Psoas muscle (tissue), 8 donors: ENCODE results near the gene DPH7. TPM values are rescaled to one million over a fixed set of nuclear protein-coding genes. Genes with fewer than 3 reads are reported as not detected.

Source experiments
- ATAC-seq, 4 donors: fragments of 200-7000 bp; cut with Tn5 transposase; one replicate each; pipeline ENCODE4 v1.9.1; 2020; ENCODE audit warnings: moderate library complexity in 3 of 4, mild to moderate bottlenecking in 2 of 4
- DNase-seq, 2 donors: peaks; one replicate each; pipeline ENCODE4 v3.0.0-alpha.2; 2020
- H3K27ac ChIP-seq: fragments of 200-600 bp; one replicate; pipeline ENCODE4 v1.8.0; 2022
- H3K27me3 ChIP-seq, 3 donors: fragments of 200-600 bp in 1 of 3; one replicate each; pipeline versions ENCODE4 v1.6.1 to v1.8.0; 2013 to 2022; ENCODE audit warnings: low read length in 2 of 3, mild to moderate bottlenecking in 2 of 3, moderate library complexity in 1 of 3; ENCODE audit not compliant: insufficient read depth in 3 of 3
- H3K36me3 ChIP-seq, 2 donors: fragments of 200-600 bp in 1 of 2; one replicate each; pipeline versions ENCODE4 v1.6.1 to v1.8.0; 2013 to 2022; ENCODE audit warnings: low read depth in 1 of 2, mild to moderate bottlenecking in 1 of 2, moderate library complexity in 1 of 2; ENCODE audit not compliant: insufficient read depth in 1 of 2
- H3K4me1 ChIP-seq: fragments of 200-600 bp; one replicate; pipeline ENCODE4 v1.8.0; 2022
- H3K4me3 ChIP-seq: fragments of 200-600 bp; one replicate; pipeline ENCODE4 v1.8.0; 2022; ENCODE audit warnings: mild to moderate bottlenecking
- H3K9me3 ChIP-seq: fragments of 200-600 bp; one replicate; pipeline ENCODE4 v1.8.0; 2022
- WGBS, 3 donors: extraction: QIAGEN DNeasy Blood & Tissue Kit; methylation state at CpG; one replicate each; pipeline versions ENCODE4 v1.1.6 to v1.1.7; 2013; 5-methylcytosine and 5-hydroxymethylcytosine counted together
- intact Hi-C, 2 donors: fragments of 100-400 bp; cut with DNase I; formaldehyde crosslinking; loops; one replicate each; pipeline versions ENCODE4 v1.11.0 to v1.14.2; 2022
- polyA plus RNA-seq, 3 donors: library from polyadenylated mRNA; stranded (reverse); fragments of 200-250 nt; gene quantifications; one replicate each; pipeline ENCODE4 v1.2.3, GENCODE V29; 2013
- total RNA-seq, 4 donors: library from RNA; stranded (reverse); fragmentation: NEBNext Ultra II Directional in 2 of 4; extraction: Animal tissue kit (Norgen Biotek cat#: 25700) in 2 of 4; gene quantifications; one replicate each; pipeline versions ENCODE4 v1.2.1 to v1.2.4, GENCODE V29; 2021 to 2023
- TF ChIP-seq, protein P1 (sequence below): fragments of 200-600 bp; IDR thresholded peaks from one replicate; pipeline ENCODE4 v1.8.0; 2022; ENCODE audit warnings: antibody characterized with exemption
- donor health status: healthy with polysubstance abuse.
- donor health status: DM: no; HTN: no; CAD: no; lungs with moderate emphysema.
- donor health status: Bipolar disorder and iron deficiency.
- donor health status: healthy.
- donor health status: DM: yes; HTN: yes; CAD: no.
- donor health status: DM: no; HTN: no; CAD: no.
- donor health status: DM: no; HTN: no; CAD: no.
- donor health status: DM: yes; HTN: yes; CAD: no.

The DPH7 gene
- total and polyA plus RNA-seq, 7 donors, result 9.1 to 17.8 (median 14.1) TPM

DNA sequence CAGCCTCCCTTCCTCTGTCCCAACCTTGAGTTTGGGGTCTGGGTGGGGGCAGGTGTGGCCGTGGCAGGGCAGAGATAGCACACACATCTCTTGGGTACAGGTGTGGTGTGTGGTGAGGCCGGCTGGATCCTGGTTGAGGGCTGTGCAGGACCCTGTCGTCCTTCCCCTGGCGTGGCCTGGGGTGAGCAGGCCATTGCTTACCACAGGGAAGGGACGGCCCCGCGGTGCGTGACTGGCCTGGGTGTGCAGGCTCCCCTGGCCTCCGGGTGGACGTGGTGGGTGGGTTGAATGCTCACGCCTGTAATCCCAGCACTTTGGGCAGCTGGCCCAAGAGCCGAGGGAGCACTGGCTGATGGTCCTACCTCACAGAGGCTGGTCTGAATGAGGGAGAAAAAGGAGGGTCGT, 28.0 kb upstream of the DPH7 start:
- 43 to 52% (median 45%) methylated on average over 13 of the region's 13 CpGs for WGBS, 3 donors
- ATAC-seq (no peak), DNase-seq (peak in 1 of 2 donors; percentile 66)
- Histone ChIP-seq H3K36me3 (no peaks in the 10 kb centered on the region), H3K4me1 (peaks cover 19% of the 10 kb centered on the region), H3K27ac (peak overlapping the region; percentile 9), H3K27me3 (no peaks in the 10 kb centered on the region), H3K4me3 (peak overlapping the region; percentile 78), H3K9me3 (no peaks in the 10 kb centered on the region)
- TF ChIP-seq, protein P1, sequence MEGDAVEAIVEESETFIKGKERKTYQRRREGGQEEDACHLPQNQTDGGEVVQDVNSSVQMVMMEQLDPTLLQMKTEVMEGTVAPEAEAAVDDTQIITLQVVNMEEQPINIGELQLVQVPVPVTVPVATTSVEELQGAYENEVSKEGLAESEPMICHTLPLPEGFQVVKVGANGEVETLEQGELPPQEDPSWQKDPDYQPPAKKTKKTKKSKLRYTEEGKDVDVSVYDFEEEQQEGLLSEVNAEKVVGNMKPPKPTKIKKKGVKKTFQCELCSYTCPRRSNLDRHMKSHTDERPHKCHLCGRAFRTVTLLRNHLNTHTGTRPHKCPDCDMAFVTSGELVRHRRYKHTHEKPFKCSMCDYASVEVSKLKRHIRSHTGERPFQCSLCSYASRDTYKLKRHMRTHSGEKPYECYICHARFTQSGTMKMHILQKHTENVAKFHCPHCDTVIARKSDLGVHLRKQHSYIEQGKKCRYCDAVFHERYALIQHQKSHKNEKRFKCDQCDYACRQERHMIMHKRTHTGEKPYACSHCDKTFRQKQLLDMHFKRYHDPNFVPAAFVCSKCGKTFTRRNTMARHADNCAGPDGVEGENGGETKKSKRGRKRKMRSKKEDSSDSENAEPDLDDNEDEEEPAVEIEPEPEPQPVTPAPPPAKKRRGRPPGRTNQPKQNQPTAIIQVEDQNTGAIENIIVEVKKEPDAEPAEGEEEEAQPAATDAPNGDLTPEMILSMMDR, result no peak
- intact Hi-C loops, result no loop called here

DNA sequence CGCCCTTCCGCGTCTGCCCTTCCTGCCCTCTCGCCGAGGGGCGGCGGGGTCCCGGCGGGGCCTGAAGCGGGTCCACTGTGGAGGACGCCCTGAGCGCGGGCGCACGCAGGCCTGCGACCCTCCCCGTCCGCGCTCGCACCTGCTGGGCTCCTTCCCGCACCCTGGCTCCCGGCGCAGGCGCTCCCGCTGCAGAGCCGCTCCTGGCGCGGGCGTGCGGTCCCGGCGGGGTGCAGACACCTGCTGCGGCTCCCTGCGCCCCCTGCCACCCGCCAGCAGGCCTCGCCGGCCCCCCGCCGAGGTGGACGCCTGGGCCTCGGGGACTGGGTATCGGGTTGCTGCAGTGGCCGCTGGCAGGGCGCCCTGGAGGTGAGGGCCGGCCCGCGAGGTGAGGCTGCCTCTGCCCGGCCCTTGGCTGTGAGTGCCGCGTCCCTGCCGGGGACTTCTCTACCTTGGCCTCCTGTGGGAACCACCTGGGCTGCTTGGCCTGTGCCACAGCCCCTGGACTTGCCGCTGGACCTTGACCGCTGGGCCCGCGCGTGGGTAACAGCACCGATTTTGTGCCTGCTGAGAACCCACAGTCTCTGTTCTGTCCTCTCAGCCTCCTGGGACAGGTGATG, 27.4 kb upstream of the DPH7 start:
- no peaks in the 10 kb centered on the region for H3K27me3 ChIP-seq
- H3K9me3 ChIP-seq, result no peaks in the 10 kb centered on the region
- peak overlapping the region; percentile 78 for H3K4me3 ChIP-seq
- intact Hi-C loops, result no loop called here
- H3K4me1 ChIP-seq, result peaks cover 15% of the 10 kb centered on the region
- TF ChIP-seq, protein P1, result no peak
- DNase-seq, result peak; percentile 54 to 74
- ATAC-seq, result peak; percentile 3 to 23 (median 7)
- peak overlapping the region; percentile 85 for H3K27ac ChIP-seq
- no peaks in the 10 kb centered on the region for H3K36me3 ChIP-seq
- 3 to 5% (median 5%) methylated on average over 31 to 57 of the region's 57 CpGs for WGBS, 3 donors

DNA sequence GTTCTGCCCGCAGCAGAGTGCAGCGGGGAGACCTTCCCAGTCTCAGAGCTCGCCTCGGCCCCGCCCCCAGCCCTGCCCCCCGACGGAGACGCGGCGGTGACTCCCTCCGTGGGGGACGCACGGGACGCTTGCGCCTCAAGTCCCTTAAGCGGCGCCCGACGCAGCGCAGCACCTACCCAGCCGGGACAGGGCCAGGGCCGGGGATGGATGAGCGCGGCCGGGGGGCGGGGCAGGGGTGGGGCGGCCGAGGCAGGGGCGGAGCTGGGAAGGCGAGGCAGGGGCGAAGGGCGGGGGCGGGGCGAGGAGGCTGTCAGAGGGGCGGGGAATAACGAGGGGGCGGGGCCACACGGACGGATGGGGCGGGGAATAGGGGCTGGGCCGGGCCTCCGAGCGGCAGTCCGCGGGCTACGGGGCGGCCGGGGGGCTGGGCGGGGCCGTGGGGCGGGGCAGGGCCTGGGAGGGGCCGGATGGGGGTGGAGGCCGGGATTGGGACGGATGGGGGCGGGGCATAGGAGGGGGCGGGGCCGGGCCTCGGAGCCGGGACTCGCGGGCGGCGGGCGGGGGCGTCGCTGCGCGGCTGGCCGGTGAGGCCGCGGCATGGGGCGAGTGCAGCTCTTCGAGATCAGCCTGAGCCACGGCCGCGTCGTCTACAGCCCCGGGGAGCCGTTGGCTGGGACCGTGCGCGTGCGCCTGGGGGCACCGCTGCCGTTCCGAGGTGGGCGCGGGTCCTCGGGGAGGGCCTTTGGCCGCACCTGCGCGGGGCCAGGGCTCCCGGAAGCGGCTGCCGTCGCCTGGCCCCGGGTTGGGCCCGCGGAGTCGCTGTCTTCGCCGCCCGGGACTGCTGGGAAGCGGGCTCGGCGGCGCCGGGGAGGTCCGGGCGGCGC, 26.6 kb upstream of the DPH7 start, which contains the start of gene ARRDC1:
Gene ARRDC1, plus strand, starts transcription at position 566 of the 884 bp plus-strand sequence. Its CDS starts 32 bp downstream, at position 598.
- Histone ChIP-seq H3K9me3 (no peaks in the 10 kb centered on the region), H3K27me3 (no peaks in the 10 kb centered on the region), H3K36me3 (no peaks in the 10 kb centered on the region), H3K27ac (peak within 1 kb of the TSS; percentile 85), H3K4me3 (peak within 1 kb of the TSS; percentile 78), H3K4me1 (peaks cover 15% of the 10 kb centered on the region)
- intact Hi-C loops, result no loop called here
- 0 to 4% (median 1%) methylated on average over 35 to 108 of the region's 111 CpGs for WGBS, 3 donors
- ATAC-seq (peak; percentile 86 to 91 (median 90)), DNase-seq (peak; percentile 94 to 97)
- TF ChIP-seq, protein P1, result no peak

DNA sequence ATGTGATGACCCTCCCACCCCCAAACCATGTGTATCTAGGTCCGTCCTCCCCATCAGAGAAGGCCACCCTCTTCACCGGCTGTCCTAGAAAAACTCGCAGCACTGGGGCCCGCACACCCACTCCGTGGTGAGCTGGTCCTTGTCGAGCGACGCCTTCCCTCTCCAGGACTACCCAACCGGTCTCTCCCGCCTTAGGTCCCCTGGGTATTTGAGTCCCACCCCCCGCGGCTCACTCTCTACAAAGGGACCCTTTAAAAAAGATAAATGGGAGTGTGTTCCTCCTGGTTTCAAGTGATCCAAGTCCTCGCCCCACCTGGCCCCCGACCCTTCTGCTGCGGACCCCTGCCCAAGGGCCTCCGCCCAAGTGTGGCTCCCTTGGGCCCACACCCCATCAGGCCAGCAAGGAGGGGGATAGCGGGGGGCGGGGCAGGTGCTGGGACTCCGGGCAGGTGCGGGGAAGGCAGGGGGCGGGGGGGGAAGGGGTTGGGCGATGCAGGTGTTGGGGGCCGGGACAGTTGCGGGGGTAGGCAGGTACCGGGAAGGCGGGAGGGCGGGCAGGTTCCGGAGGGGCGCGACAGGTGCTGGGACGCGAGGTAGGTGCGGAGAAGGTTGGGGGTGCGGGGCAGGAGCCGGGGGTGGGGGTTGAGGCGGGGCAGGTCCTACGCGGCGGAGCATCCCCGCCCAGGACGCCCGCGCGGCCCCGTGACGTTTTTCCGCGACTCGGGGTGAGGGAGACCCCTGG, 25.8 kb upstream of the DPH7 start:
- peak overlapping the region; percentile 68 for H3K4me3 ChIP-seq
- TF ChIP-seq, protein P1, result no peak
- intact Hi-C loops, result no loop called here
- DNase-seq, result no peak
- peaks cover 15% of the 10 kb centered on the region for H3K4me1 ChIP-seq
- 8 to 12% (median 11%) methylated on average over 35 to 47 of the region's 49 CpGs for WGBS, 3 donors
- no peak for ATAC-seq
- peak overlapping the region; percentile 53 for H3K27ac ChIP-seq
- no peaks in the 10 kb centered on the region for H3K27me3 ChIP-seq
- no peaks in the 10 kb centered on the region for H3K36me3 ChIP-seq
- H3K9me3 ChIP-seq, result no peaks in the 10 kb centered on the region
